ENCODE measurements around the gene DCTN2.

GRCh38 chr12:57590479-57590863, 43.5 kb upstream of the DCTN2 start:
- TF ChIP-seq POLR2A (IDR thresholded peaks at IDR 0.05; ENCODE audit: low read length): no peak
- no peak for TF ChIP-seq GATA1 (IDR thresholded peaks at IDR 0.05; ENCODE audit: low read depth, low read length)

Data from erythroblast (primary cell).